Neural progenitor cell (in vitro differentiated cells): ENCODE data around the gene VWA7. TPM values are rescaled to one million over a fixed set of nuclear protein-coding genes. Genes with fewer than 3 reads are reported as not detected.

Source experiments
- DNase-seq: peaks from one replicate; pipeline ENCODE4 v3.0.0-alpha.2; 2016; ENCODE audit warnings: low spot score
- H2AFZ ChIP-seq: fragments of 200-600 bp; sonication (generic); replicated peaks from 2 replicates; pipeline ENCODE4 v1.6.1; 2016; ENCODE audit warnings: antibody characterized with exemption
- H3F3A ChIP-seq: fragments of 200-600 bp; sonication (generic); 2 replicates; pipeline ENCODE4 v1.6.1; 2016; ENCODE audit warnings: antibody characterized with exemption, low read depth
- H3K27ac ChIP-seq: fragments of 200-600 bp; sonication (generic); 2 replicates; pipeline ENCODE4 v1.5.1; 2016; ENCODE audit warnings: mild to moderate bottlenecking
- H3K27me3 ChIP-seq: fragments of 200-600 bp; sonication (generic); 2 replicates; pipeline ENCODE4 v1.6.1; 2016; ENCODE audit warnings: mild to moderate bottlenecking, moderate library complexity
- H3K36me3 ChIP-seq: fragments of 200-600 bp; sonication (generic); 2 replicates; pipeline ENCODE4 v1.5.1; 2016
- H3K4me1 ChIP-seq: fragments of 200-600 bp; sonication (generic); 2 replicates; pipeline ENCODE4 v1.6.1; 2016; ENCODE audit warnings: mixed run types
- H3K4me2 ChIP-seq: fragments of 200-600 bp; sonication (generic); 2 replicates; pipeline ENCODE4 v1.6.1; 2016
- H3K4me3 ChIP-seq: fragments of 200-600 bp; sonication (generic); 2 replicates; pipeline ENCODE4 v1.5.1; 2016
- H3K79me2 ChIP-seq: fragments of 200-600 bp; sonication (generic); 2 replicates; pipeline ENCODE4 v1.6.1; 2016; ENCODE audit warnings: low read depth
- H3K9ac ChIP-seq: fragments of 200-600 bp; sonication (generic); 2 replicates; pipeline ENCODE4 v1.6.1; 2016
- H3K9me3 ChIP-seq: fragments of 200-600 bp; sonication (generic); 2 replicates; pipeline ENCODE4 v1.5.1; 2016; ENCODE audit warnings: low read depth
- H4K20me1 ChIP-seq: fragments of 200-600 bp; sonication (generic); 2 replicates; pipeline ENCODE4 v1.6.1; 2016; ENCODE audit warnings: low read depth
- H3K27ac Mint-ChIP-seq: 3 replicates; pipeline ENCODE4 v1.8.0; 2021; ENCODE audit warnings: mixed read lengths
- H3K27me3 Mint-ChIP-seq: 2 replicates; pipeline ENCODE4 v1.8.0; 2022; ENCODE audit warnings: low read depth, mild to moderate bottlenecking, inconsistent platforms, moderate library complexity, mixed read lengths; ENCODE audit not compliant: insufficient read depth
- H3K36me3 Mint-ChIP-seq: 3 replicates; pipeline ENCODE4 v1.8.0; 2021; ENCODE audit warnings: mixed read lengths
- H3K4me1 Mint-ChIP-seq: 3 replicates; pipeline ENCODE4 v1.8.0; 2021; ENCODE audit warnings: mixed read lengths
- H3K4me3 Mint-ChIP-seq: 3 replicates; pipeline ENCODE4 v1.8.0; 2021; ENCODE audit warnings: mild to moderate bottlenecking, moderate library complexity, mixed read lengths
- H3K9me3 Mint-ChIP-seq: 3 replicates; pipeline ENCODE4 v1.8.0; 2020; ENCODE audit warnings: mixed read lengths
- EZH2 ChIP-seq: fragments of 200-600 bp; sonication (generic); IDR thresholded peaks from 2 replicates; pipeline ENCODE4 v1.6.1; 2017; ENCODE audit warnings: antibody characterized with exemption, mild to moderate bottlenecking, moderate library complexity
- EZH2phosphoT487 ChIP-seq: fragments of 200-600 bp; sonication (generic); IDR thresholded peaks from 2 replicates; pipeline ENCODE4 v1.6.1; 2017; ENCODE audit warnings: antibody characterized with exemption
- total RNA-seq: library from RNA; depleted of rRNA; stranded (reverse); fragments of >200 nt; gene quantifications from 2 replicates; pipeline ENCODE4 v1.2.3, GENCODE V29; 2015; ENCODE audit warnings: low replicate concordance
- TF ChIP-seq, protein P1 (sequence below): fragments of 200-600 bp; sonication (generic); IDR thresholded peaks from 2 replicates; pipeline ENCODE4 v1.5.1; 2017; ENCODE audit warnings: antibody characterized with exemption, mild to moderate bottlenecking

Gene VWA7
- total RNA-seq, 1 donor from 2014 or later, result 0.34 TPM

DNA sequence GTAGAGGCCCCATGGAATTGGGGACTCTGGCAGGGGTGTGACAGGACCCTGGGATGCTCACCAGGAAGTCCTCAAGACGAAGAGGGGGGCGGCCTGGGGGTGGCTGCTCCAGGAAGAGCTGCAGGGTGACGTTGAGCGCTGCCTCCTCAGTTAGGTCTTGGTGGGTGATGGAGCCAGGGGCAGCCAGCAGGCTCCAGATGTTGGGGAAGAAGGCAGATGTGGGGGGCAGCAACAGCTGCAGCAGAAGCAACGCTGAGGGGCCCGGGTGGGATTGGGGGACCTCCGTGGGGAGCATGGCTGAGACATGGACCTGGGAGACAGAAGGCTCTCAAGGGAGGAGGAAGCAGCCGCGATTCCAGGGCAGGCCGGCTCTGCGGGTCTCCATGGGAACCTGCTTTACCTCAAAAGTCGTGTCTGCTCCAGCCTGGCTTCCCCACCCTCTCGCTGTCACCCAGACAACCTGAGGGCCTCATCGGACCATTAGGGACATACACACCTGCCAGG lies 591 bp downstream of the VWA7 start:
- Histone ChIP-seq H3K27me3 (no peaks in the 10 kb centered on the region), H3K79me2 (no peaks in the 10 kb centered on the region), H3K9me3 (no peaks in the 10 kb centered on the region), H3F3A (no peaks in the 10 kb centered on the region), H3K4me1 (no peaks in the 10 kb centered on the region), H2AFZ (no peak overlapping the region), H3K4me3 (no peak overlapping the region), H3K27ac (no peak overlapping the region), H3K4me2 (no peak overlapping the region), H4K20me1 (no peaks in the 10 kb centered on the region), H3K36me3 (no peaks in the 10 kb centered on the region), H3K9ac (no peak overlapping the region)
- Mint-ChIP-seq H3K36me3 (peaks cover 4% of the 10 kb centered on the region), H3K4me3 (no peak overlapping the region), H3K27ac (peak overlapping the region; percentile 14), H3K9me3 (no peaks in the 10 kb centered on the region), H3K4me1 (peaks cover 6% of the 10 kb centered on the region), H3K27me3 (no peaks in the 10 kb centered on the region)
- no peak for DNase-seq
- TF ChIP-seq, protein P1, sequence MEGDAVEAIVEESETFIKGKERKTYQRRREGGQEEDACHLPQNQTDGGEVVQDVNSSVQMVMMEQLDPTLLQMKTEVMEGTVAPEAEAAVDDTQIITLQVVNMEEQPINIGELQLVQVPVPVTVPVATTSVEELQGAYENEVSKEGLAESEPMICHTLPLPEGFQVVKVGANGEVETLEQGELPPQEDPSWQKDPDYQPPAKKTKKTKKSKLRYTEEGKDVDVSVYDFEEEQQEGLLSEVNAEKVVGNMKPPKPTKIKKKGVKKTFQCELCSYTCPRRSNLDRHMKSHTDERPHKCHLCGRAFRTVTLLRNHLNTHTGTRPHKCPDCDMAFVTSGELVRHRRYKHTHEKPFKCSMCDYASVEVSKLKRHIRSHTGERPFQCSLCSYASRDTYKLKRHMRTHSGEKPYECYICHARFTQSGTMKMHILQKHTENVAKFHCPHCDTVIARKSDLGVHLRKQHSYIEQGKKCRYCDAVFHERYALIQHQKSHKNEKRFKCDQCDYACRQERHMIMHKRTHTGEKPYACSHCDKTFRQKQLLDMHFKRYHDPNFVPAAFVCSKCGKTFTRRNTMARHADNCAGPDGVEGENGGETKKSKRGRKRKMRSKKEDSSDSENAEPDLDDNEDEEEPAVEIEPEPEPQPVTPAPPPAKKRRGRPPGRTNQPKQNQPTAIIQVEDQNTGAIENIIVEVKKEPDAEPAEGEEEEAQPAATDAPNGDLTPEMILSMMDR, result no peak
- TF ChIP-seq EZH2phosphoT487 (no peak), EZH2 (no peak)

- H3K9me3 Mint-ChIP-seq, result no peaks in the 10 kb centered on the region
- H3K4me1 ChIP-seq, result no peaks in the 10 kb centered on the region
- H3K36me3 ChIP-seq, result no peaks in the 10 kb centered on the region
- no peaks in the 10 kb centered on the region for H3K9me3 ChIP-seq
- DNase-seq, result no peak
- no peak overlapping the region for H3K27ac ChIP-seq
- no peak overlapping the region for H3K9ac ChIP-seq
- no peaks in the 10 kb centered on the region for H3K79me2 ChIP-seq
- TF ChIP-seq EZH2phosphoT487, result no peak
- no peak for TF ChIP-seq EZH2
- TF ChIP-seq, protein P1, result no peak
- H3K4me3 Mint-ChIP-seq, result no peak overlapping the region
- no peak overlapping the region for H2AFZ ChIP-seq
- H3K4me3 ChIP-seq, result no peak overlapping the region
- peaks cover 4% of the 10 kb centered on the region for H3K36me3 Mint-ChIP-seq
- peak overlapping the region; percentile 34 for H3K27ac Mint-ChIP-seq
- H3K27me3 Mint-ChIP-seq, result peaks cover 2% of the 10 kb centered on the region
- no peaks in the 10 kb centered on the region for H3K27me3 ChIP-seq
- H4K20me1 ChIP-seq, result no peaks in the 10 kb centered on the region
- H3K4me1 Mint-ChIP-seq, result peaks cover 6% of the 10 kb centered on the region
- H3F3A ChIP-seq, result no peaks in the 10 kb centered on the region
- no peak overlapping the region for H3K4me2 ChIP-seq
These were observed 1.3 kb downstream of the VWA7 start for GRCh38 chr6:31775633-31776484.

DNA sequence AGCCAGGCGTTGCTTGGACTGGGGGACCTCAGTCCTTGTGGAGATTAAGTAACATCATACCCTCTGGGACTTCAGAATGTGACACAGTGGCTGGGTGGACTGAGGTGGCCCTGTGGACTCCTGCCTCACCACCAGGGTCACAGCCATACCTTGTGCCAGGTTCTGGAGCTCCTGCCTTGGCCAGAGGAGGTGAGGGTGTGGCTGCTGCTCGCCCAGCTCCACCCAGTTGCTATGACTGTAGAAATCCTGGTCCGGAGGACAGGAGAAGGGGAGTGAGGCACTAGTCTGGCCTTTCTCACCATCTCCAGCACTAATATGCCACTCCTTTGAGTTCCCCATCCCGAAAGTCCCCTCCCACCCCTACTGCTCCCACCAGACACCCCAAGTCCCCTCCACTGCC lies 1.9 kb downstream of the VWA7 start:
- no peaks in the 10 kb centered on the region for H3K36me3 ChIP-seq
- TF ChIP-seq EZH2 (no peak), EZH2phosphoT487 (no peak)
- TF ChIP-seq, protein P1, result no peak
- no peak overlapping the region for H3K4me2 ChIP-seq
- peak overlapping the region; percentile 34 for H3K27ac Mint-ChIP-seq
- peaks cover 6% of the 10 kb centered on the region for H3K4me1 Mint-ChIP-seq
- H3K4me3 Mint-ChIP-seq, result no peak overlapping the region
- no peaks in the 10 kb centered on the region for H3K4me1 ChIP-seq
- H3K27me3 ChIP-seq, result no peaks in the 10 kb centered on the region
- H3K9me3 Mint-ChIP-seq, result no peaks in the 10 kb centered on the region
- no peaks in the 10 kb centered on the region for H4K20me1 ChIP-seq
- H2AFZ ChIP-seq, result no peak overlapping the region
- H3K4me3 ChIP-seq, result no peak overlapping the region
- H3K27ac ChIP-seq, result no peak overlapping the region
- no peaks in the 10 kb centered on the region for H3K36me3 Mint-ChIP-seq
- no peaks in the 10 kb centered on the region for H3F3A ChIP-seq
- H3K27me3 Mint-ChIP-seq, result peaks cover 2% of the 10 kb centered on the region
- no peaks in the 10 kb centered on the region for H3K79me2 ChIP-seq
- DNase-seq, result no peak
- H3K9me3 ChIP-seq, result no peaks in the 10 kb centered on the region
- no peak overlapping the region for H3K9ac ChIP-seq
